Esophagus squamous epithelium (tissue), 4 donors: ENCODE measurements around the gene TAOK2.

Experiments used
- POLR2A ChIP-seq, 4 donors: fragments of 450-650 bp; IDR thresholded peaks; one replicate each; pipeline ENCODE4 v1.6.1; 2017; ENCODE audit warnings: antibody characterized with exemption in 4 of 4, mild to moderate bottlenecking in 4 of 4, moderate library complexity in 3 of 4
- TF ChIP-seq, protein P1 (sequence below), 6 experiments: fragments of 450-650 bp in 4 of 6; fragments of 200-600 bp in 2 of 6; sonication (generic) in 2 of 6; IDR thresholded peaks; one replicate each; pipeline ENCODE4 v1.5.1; 2016 to 2019; ENCODE audit warnings: antibody characterized with exemption in 6 of 6, mild to moderate bottlenecking in 4 of 6, moderate library complexity in 4 of 6

DNA sequence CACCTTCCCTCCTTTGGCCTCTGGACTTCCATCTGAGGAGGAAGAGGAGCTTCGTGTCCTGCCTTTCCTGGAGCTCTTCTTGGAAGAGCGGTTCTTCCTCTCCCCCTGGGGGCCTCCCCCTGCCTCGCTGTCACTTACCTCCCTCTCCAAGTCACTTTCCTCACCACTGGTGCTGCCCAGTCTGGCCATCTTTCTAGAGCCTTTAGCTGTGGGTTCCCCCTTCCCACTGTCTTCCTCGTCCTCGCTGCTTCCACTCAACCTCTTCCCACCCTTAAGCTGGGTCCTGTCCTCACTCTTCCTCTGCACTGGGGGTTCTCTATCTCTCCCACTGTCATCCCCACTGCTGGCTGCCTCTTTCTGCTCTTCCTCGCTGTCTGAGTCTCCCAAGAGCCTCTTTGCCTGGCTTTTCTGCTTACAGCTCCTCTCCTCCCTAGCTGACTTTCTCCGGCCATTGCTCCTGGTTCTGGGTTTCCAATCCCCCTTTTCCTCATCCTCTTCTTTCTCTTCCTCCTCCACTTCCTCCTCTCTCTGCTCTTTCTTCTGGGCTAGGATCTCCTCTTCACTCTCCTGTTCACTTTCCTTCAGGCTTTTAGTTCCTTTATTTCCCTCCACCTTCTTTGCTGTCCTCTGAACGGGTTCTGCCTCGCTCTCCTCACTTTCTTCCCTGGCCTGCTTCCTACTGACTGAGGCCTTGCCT lies 20.4 kb downstream of the TAOK2 start:
- TF ChIP-seq POLR2A (IDR thresholded peaks at IDR 0.05) = no peak
- TF ChIP-seq, protein P1, sequence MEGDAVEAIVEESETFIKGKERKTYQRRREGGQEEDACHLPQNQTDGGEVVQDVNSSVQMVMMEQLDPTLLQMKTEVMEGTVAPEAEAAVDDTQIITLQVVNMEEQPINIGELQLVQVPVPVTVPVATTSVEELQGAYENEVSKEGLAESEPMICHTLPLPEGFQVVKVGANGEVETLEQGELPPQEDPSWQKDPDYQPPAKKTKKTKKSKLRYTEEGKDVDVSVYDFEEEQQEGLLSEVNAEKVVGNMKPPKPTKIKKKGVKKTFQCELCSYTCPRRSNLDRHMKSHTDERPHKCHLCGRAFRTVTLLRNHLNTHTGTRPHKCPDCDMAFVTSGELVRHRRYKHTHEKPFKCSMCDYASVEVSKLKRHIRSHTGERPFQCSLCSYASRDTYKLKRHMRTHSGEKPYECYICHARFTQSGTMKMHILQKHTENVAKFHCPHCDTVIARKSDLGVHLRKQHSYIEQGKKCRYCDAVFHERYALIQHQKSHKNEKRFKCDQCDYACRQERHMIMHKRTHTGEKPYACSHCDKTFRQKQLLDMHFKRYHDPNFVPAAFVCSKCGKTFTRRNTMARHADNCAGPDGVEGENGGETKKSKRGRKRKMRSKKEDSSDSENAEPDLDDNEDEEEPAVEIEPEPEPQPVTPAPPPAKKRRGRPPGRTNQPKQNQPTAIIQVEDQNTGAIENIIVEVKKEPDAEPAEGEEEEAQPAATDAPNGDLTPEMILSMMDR (IDR thresholded peaks at IDR 0.05) = no peak
